Measurements from ENCODE around the gene SNN.

Gene SNN

DNA sequence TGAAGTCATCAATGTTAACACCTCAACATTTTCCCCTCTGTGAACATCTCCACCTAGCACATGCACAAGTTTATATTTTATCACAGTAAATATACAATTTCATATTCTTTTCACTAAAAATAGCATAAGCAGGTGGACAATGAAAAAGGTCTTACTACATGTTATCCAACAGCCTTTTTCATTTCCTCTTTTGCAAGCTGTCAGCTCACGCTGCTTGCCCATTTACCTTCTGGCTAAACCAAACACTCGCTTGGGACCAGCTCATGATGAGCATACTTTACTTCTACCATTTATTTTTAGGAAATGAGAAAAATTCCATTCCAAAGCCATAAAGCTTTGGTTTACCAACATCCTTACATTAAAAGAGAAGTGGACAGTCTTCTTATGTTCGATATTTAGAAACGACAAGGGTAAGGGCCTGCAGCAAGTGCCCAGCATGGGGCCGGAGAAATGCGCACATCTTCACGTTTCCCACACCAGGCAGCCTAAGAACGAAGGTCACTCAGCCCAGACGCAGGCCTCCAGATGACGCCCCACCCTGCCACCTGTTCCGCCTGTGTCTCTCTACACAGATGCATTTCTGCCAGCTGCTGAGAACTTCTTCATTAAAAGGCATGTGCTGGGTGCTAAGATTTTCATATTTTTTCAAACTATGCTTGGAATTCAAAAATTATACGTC, 13.9 kb downstream of the SNN start:
- no peak for DNase-seq

DNA sequence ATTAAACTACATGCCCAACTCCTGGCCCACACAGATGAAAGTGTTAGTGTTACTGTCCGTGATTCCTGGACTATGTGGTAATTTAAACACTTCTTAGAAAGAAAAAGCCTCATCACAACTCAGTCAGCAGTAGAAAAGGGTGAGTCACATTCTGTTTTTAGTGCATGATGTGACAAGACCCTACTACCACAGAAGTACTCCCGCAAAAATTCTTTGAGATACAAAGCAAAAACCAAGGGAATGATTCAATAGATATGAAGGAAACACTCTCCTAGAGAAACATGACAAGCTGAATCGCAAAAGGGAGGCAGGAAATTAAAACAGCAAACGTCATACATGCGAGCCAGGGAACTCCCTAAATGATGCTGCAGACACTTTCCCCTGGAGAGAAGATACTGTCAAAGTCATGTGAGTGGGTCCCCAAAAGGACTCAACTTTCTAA, 14.4 kb downstream of the SNN start:
- DNase-seq = no peak

DNA sequence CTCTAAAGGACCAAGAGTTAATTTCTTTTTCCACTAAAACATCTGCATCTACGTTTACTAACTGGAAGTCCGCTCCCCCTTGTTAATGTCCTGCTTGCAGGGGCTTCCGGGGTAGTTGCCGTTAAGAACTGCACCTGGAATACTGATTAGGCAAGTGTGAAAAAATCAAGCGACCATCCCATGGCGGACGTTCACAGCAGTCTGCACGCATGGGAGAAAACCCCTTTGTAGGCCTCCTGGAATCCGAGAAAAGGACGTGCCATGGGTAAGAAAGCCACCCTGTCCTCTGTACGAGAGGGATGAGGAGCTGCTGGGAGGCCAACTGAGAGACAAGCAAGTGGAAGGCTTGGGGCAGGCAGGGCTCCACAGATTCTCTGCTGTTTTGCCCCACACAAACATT, 14.9 kb downstream of the SNN start:
- no peak for DNase-seq

DNA sequence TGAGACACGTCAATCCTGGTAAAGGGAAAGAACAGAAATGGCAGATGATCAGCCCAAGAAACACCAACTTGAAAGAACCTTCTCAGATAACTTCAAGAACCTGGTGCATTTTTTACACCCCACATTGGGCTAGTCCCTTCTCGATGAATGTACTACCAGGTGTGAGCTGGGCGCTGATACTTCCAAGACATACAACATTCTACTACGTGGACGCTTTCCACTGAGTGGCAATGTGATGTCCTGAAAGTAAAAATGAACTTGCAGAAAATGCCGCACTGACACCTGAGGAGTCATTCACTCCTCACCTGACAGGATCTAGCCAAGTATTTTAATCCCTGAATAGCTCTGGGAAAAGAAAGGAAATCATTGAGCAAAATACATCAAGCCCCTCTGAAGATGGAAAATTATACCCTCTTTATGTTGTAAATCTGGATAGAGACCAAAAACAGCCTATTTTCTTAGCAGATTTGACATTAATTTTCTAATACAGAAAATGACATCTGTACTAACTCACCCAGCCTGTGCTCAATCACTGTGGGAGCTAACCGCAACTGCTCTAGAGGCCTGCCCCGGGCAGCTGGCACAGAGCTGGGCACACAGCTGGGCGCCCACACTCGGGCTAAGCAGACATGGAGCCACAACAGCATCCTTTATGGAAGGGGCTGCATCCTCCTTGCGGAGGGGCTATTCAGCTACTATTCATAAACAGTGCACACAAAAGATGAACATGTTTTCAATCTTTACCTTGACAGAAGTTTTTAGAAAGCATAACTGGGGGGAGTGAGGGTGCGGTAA, 16.2 kb downstream of the SNN start:
- no peak for DNase-seq

DNA sequence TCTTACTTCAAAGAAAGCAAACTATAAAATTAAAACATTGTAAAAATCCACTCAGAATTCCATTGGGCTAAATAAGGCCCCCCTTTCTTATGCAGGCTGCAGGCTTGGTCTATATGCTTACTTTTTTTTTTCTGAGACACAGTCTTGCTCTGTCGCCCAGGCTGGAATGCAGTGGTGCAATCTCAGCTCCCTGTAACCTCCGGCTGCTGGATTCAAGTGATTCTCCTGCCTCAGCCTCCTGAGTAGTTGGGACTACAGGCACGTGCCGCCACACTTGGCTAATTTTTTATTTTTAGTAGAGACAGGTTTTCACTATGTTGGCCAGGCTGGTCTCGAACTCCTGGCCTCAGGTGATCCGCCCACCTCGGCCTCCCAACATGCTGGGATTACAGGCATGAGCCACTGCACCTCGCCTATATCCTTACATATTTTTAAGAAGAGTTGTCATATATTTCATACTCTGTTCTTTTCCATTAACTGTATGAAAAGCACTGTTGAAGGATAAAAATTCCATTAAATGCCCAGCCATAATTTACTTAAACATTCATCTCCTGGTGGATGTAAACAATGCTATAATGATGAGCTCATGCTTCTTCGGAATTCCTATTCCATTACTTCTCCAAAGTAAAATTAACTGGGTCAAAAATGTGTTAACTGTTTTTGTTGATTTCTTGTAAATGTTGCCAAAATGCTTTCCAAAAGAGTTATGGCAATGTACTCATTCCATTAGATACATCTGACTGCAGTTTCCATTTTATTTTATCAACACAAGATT, 17.8 kb downstream of the SNN start:
- DNase-seq = no peak

DNA sequence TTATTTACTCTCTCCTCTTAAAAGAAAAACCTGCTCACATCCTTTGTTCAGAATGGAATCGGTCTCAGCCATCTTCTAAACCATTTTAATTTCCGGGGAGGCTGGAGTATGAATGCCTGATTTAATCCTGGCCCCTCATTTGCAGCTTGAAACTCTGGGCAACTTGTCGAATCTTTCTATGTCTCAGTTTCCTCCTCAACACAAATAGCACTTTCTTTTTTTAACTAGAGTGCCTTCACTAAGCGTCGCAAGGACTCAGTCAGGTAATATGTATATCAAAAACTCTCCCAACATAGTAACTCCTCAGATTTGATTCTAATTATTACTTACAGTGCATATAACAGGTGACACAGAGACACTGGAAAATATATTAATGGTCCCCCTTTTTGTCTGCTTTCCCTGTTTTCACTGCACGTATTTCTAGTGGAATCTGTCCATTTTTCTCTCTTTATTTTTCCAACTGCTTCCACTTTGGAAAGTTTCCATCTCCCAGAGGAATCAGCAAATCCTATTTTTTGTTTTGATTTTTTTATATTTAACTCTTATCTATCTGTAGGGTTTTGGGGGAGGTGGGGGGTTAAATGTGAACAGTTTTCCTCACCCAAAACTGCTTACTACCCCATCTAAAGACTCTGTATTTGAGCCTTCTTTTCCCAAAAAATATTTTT, 18.6 kb downstream of the SNN start:
- DNase-seq = no peak

DNA sequence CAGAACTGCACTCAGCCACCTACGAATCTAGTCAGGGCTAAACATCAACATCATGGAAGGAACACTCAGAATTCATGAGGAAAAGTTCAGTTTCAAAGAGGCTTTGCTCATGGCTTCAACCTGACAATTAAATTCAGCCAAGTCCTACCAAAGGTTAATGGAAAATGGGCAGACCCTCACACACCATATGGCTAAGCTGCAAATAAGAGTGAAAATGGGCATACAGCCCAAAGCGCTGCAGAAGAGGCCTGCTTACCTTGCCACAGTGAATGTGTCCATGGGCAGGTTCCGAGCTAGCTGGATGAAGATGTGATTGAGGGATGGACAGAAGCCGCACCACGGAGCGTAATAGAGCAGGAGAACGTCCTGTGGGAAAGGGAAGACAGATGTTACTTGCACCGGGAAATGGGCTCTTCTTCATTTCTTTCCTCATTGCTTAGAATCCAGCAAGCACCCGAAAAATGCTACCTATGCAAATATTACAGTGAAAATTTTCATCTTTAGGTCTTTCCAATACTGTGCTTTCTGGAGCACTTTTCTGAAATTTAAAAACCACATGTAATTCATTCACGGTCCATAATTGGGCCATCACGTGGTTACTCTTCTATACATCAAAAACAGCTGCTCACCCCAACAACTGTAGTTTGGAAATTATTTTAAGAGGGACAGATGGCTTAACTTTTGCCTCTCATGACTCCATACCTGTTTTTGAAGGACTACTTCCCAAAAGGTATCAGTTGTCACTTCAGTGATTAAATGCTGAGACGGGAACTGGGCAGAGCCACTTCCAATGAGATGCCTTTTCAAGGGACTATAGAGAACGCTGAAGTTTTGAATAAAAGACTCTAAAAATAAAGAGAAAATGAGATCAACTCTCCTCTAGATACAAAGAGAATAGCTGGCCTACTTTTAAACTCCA, 19.6 kb downstream of the SNN start:
- DNase-seq = no peak

DNA sequence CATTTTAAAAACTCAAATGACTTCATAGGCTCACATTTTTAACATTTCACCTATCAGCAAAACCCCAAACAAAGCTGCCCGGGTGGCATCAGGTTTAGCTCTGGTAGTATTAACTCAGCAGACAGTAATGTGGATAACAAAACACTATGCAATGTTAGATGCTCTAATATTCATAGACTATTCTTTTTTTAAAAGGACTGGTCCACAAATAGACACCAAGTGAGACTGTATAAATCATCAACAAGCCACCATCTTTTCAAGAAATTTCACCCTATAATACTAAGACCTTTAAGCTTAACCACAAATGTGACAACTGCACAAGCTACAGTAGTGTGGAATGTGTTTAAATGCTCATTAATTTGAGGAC, 20.2 kb downstream of the SNN start:
- no peak for DNase-seq

DNA sequence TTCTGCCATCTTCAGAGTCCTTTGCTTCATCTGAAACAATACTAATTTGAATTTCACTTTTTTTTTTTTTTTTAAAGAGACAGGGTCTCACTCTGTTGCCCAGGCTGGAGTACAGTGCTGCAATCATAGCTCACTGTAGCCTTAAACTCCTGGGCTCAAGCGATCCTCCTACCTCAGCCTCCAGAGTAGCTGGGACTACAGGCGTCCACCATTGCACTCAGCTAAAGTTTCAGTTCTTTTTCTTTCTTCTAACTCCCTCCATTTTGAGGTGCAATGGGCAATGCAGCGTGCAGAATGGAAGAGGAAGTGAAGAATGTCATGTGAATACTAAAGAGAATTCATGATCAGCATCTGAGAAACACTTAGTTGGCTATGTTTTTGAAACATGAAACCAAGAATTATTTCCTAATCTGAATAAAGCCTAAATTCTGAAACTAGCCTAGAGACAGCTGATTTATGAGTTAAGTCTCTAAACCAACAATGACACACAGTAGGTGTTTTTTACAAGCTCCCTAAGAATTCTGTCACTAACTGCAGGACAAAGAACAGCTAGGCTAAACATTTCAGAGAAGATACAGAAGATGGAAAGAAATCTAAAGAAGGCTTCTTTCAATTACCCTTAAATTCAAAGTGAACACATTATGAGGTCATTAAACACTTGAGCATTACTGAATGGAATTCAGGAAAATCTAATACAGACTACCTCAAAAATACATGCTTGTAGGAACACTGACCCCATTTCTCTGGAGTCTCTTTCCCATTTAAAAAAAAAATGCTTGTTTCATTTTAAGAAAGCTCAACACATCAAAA, 21.0 kb downstream of the SNN start:
- peak; percentile 35 for DNase-seq

DNA sequence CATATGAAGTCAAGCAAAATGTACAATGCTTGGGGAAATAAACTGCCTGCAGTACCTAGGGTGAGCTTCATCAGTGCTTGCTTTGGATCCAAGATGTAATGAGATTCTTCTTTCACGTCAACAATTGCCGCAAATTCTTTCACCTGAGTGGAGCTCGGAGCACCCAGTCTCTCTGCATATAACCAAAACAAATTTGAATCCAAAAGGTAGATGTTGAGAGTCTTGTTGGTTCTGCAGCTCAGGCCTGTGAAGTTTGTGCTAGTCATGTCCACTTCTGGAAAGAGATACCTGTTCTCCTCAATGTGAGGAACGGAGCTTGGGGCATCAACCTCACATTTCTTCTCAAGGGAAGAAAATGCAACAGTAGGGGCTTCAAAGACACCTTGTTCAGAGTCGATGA, 23.0 kb downstream of the SNN start:
- no peak for DNase-seq

DNA sequence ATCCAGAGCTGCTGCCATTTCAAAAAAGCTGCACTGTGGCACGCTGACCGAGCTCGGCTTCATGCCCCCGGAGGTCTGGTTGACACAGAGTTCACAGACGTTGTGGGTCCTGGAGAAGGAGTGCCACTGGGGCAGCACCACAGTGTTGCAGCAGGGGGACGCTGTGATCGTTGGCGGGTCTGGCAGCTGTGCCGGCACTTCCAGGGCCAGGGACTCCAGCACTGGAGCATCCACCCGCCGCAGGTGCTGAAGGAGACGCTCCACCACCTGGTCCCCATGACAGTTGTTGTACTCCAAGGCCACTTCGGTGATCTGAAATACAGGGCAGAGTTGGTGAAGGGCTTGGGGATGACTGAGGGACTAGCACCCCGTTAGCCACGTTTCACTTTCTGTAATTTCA, 23.5 kb downstream of the SNN start:
- DNase-seq = no peak

DNA sequence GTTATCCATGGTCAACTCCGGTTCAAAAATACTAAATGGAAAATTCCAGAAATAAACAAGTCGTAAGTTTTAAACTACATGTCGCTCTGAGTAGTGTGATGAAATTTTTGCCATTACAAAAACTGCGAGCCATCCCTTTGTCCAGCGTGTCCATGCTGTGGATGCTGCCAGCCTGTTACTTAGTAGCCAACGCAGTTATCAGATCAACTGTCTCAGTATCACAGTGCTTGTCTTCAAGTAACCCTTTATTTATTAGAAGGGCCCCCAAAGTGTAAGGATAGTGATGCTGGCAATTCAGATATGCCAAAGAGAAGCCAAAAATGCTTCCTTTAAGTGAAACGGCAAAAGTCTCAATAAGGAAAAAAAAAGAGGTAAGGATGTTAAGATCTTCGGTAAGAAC, 23.9 kb downstream of the SNN start:
- no peak for DNase-seq

DNA sequence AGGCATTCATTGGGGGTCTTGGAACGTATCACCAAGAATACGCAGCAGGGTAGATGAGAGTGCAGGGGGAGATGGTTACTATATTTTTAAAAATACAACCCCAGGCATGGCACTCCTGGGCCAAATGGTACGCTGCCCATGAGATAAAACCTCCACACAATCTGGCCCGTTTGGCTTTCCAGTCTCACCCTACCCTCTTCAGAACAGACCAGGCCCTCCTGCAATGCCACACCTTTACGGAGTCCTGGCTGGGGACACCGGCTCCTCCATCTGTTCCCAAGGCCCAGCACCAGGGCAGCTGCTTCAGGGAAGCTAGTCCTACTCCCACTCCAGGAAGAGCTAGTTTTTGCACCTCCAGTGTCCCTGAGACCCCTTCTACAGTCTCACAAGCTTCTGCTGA, 24.4 kb downstream of the SNN start:
- DNase-seq = no peak

DNA sequence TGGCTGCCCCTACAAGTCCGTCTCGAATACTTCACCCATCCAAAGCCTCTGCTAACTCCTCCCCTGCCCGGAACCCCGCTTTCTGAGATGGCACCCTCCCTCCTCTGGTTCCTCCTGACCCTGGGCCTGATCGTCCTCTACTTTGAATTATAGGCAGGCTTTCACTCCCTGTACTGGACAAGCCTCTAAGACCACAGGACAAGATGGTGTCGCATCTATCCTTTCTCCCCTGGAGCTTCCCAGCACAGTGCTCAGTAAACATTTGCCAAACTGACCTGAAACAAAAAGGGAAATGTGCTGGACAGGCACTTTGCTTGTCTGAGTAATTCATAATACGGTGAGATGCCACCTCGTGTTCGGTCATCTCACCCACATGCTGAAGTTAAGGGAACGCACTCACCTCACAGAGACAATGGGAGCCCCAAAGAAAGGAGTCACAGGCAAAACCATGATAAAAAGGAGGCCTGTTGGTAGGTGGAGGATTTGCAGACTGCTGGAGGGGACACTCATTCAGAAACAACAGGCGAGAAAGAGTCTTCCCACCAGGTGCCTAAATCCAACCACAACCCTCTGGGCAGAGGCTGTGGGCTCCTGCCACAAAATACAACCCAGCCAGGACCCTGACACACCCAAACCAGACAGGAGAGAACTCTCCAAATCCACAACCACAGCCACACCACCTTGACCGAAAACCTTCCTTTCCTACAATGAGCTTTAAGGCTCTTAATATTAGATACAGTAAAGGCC, 28.2 kb downstream of the SNN start:
- no peak for DNase-seq

DNA sequence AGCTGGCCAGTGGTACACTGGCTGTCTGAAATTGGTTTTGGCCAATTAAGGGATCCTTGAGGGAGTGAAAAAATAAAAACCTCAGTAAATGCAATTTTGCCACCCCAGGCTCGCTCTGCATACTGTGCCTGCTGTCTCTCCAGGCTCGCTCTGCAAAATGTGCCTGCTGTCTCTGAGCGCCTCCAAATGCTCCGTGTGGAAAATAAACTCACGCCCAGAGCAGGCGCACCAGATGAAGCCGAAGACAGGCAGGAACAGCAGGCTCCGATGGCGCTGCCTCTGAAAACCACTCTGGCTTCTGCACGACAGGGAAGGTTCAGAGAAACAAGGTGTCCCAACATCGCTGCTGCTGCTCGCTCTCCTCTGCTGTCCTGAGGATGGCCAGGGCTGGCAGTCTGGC, 29.1 kb downstream of the SNN start:
- DNase-seq = no peak

DNA sequence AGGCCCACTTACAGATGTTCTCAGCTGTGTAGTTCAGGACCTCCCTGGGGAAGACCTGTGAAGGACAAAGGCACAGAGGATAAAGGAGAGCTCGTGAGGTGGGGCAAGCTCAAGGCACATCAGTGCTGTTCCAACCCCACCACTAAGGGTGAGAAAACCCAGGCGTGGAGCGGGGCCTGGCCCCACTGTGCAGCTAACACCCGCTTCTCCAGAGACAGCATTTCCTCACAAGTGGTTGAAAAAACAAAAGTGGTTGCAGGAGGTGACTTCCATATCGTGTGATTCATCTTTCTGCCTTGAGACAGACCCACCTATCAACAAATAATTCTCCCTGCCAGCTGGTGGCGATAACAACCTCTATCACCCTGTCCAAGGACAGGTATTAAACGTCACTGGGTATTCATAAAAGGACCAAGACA, 30.0 kb downstream of the SNN start:
- DNase-seq = peak; percentile 15

DNA sequence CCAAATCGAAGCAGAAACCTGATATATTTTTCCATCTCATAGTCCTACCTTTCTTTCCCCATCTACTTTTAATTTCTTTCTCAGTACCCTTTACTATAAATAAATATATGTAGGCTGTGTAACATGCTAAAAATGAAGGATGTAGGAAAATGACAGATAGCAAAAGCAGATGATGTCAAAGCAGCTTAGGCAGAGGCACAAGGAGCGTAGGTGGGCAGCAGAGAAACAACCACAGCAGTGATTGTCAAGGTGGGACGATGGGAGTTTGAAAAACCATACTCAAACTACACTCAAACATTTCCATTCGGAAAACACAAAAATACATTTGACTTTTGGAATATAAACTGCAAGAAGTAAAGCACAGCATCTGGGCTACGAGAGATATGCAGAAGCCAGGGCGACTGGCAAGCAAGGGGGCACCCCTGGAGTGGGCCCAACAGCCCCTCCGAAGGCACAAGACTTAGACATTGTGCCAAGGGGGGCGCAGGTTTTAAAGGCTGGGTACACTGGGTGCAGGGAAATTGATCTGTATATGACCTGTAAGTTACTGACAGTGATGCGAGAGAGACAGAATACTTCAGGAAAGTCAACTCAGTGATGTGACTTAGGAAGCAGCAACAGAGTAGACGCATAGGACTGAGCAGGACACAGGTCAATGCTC, 31.1 kb downstream of the SNN start:
- no peak for DNase-seq

DNA sequence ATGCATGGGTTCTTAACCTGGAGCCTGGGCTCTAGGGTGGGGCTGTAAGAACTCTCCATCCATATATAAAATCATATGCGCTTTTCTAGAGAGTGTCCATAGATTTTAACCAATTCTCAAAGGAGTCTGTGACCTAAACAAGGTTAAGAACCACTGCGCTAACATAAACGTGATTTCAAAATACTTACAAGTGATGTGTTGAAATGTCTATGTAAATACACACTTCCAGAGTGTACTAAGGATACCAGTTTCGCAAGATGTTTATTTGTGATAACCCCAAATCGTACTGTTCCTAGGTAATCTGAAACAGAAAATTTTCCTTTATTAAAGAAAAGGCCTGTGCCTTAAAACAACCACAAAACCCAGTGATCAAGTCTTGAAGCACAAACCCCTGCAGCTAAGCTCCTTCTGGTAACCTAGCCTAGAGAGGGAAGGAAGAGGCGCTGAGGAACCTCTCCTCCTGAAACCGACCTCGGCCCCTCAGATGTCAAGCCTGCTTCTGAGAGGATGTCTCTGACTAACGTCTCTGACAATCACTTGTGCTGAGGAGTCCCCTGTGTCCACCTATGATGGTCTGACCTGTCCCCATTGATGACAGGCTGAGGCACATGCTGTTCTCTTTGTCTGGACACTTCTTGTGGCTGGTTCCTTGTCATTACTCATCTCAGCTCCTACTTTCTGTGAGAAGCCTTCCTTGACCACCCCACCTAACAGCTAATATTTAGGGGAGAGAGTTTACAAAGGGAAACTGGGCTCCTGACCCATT, 32.2 kb downstream of the SNN start:
- DNase-seq = no peak

DNA sequence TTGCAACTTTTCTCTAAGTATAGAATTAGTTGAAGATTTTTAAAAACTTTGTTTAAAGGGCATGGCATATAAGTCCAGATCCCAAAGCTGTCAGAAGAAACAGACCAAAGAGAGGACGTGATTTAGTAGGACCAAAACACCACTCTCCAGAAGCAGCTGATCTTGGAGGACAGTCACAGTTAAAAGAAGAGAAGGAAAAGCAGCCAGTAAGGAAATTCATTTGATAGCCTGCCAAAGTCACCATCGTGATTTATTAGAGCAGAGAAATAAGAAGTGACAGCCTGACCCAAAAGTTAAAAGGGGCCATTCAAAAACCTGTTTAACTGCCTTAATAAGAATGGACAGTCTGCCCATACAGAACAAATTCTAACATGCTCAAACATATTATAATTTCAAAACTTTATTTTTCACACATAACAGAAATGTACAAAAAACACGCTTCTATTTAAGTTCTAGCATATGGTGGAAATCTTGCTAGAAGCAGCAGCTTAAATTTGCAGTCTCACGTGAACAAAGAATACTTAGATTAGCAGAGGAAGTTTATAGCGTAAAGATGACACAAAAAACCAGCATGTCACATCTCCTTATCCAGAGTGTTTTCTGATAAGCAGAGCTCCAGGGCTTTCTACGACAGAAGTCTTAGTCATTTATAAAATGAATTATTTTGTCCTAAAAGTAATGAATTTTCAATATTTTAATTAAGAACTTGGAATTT, 37.2 kb downstream of the SNN start:
- no peak for DNase-seq
